ENCODE results near the gene IDH3A. TPM values are rescaled to one million over a fixed set of nuclear protein-coding genes. Genes with fewer than 3 reads are reported as not detected.

IDH3A gene
- 189 and 215 TPM in 2 replicates for polyA plus RNA-seq

GRCh38 chr15:78149068-78149804, at the start of gene IDH3A:
IDH3A (plus strand) TSS chr15:78149362; CDS start chr15:78149404, 42 bp downstream.

GRCh38 chr15:78131295-78132061, 17.7 kb upstream of the IDH3A start, which contains the start of gene CIB2:
CIB2 (minus strand) TSS chr15:78131445; CDS start chr15:78131215, 230 bp downstream.

Other genes starting within 250 kb of the IDH3A start
- 1.6 and 5.3 TPM in 2 replicates for gene TBC1D2B, start 71.7 kb upstream of the IDH3A start, polyA plus RNA-seq
- not detected in 2 replicates for gene SH2D7, start 56.8 kb upstream of the IDH3A start, polyA plus RNA-seq
- 1.4 and 6.7 TPM in 2 replicates for gene CIB2, start 17.9 kb upstream of the IDH3A start, polyA plus RNA-seq
- 3.7 and 3.8 TPM in 2 replicates for gene ACSBG1, start 85.2 kb downstream of the IDH3A start, polyA plus RNA-seq
- gene DNAJA4, start 115.2 kb downstream of the IDH3A start, polyA plus RNA-seq = 65.5 and 105 TPM in 2 replicates
- gene SKIC8, start 150.2 kb downstream of the IDH3A start, polyA plus RNA-seq = 375 and 533 TPM in 2 replicates
- 2.5 TPM in 1 of 2 replicates, not detected in the other for gene CRABP1, start 191.0 kb downstream of the IDH3A start, polyA plus RNA-seq

All from Purkinje cell (primary cell).